ENCODE data around the gene SNRNP48. TPM values are rescaled to one million over a fixed set of nuclear protein-coding genes. Genes with fewer than 3 reads are reported as not detected.

SNRNP48 gene
- total RNA-seq, 1 donor from 2014 or later: 8.6 TPM

DNA sequence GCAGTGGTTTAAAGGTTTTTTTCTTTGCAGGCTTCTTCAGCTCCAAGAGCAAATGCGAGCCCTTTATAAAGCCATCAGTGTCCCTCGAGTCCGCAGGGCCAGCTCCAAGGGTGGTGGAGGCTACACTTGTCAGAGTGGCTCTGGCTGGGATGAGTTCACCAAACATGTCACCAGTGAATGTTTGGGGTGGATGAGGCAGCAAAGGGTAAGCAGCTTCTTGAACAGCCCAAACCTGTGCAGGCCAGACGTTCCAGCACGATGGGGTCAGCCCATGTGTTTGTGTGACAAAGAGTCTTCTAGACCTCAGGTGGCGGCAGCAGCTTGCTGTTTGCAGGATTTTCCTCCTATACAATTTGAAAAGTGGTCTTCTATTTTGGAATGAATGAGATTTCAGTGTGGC is 30.8 kb upstream of the SNRNP48 start:
- DNase-seq (ENCODE audit: low read depth): no peak
- TF ChIP-seq, protein P1, sequence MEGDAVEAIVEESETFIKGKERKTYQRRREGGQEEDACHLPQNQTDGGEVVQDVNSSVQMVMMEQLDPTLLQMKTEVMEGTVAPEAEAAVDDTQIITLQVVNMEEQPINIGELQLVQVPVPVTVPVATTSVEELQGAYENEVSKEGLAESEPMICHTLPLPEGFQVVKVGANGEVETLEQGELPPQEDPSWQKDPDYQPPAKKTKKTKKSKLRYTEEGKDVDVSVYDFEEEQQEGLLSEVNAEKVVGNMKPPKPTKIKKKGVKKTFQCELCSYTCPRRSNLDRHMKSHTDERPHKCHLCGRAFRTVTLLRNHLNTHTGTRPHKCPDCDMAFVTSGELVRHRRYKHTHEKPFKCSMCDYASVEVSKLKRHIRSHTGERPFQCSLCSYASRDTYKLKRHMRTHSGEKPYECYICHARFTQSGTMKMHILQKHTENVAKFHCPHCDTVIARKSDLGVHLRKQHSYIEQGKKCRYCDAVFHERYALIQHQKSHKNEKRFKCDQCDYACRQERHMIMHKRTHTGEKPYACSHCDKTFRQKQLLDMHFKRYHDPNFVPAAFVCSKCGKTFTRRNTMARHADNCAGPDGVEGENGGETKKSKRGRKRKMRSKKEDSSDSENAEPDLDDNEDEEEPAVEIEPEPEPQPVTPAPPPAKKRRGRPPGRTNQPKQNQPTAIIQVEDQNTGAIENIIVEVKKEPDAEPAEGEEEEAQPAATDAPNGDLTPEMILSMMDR (conservative IDR thresholded peaks at IDR 0.05; ENCODE audit: low read depth, low read length): no peak
- H3K4me3 ChIP-seq (ENCODE audit: low read depth, low read length): no peak overlapping the region

DNA sequence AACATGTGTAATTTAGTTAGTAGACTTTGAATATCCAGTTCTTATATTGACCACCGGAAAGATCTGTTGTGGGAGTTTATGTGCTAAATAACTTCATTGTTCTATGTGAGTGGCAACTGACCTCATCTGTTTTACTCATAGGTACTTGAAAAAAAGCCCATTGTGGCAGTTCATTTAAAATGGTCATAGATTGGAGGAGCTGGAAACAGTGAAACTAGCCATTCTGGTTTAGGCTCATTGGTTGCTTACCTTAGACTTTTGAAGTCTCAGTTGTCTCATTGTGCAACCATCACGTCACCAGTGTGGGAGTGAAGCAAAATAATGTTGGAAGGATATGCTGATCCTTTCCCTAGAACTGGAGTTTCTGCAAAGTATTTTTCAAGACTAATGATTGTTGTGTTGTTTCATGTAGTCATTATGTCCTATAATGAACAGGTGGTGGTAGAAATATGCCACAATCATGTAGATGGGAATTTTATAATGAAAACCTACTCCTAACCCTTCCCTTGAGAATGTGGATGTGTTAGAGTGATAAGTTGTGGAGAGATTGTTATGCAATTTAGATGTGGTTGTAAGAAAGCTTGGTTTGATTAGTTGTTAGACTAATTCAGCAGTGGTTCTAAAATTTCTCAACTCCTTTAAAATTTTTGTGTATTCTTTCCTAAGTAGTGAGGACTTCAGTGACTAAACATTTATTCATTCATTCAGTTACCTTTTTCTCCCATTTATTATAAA is 30.2 kb upstream of the SNRNP48 start:
- H3K4me3 ChIP-seq (ENCODE audit: low read depth, low read length): no peak overlapping the region
- TF ChIP-seq, protein P1 (conservative IDR thresholded peaks at IDR 0.05; ENCODE audit: low read depth, low read length): no peak
- DNase-seq (ENCODE audit: low read depth): no peak

DNA sequence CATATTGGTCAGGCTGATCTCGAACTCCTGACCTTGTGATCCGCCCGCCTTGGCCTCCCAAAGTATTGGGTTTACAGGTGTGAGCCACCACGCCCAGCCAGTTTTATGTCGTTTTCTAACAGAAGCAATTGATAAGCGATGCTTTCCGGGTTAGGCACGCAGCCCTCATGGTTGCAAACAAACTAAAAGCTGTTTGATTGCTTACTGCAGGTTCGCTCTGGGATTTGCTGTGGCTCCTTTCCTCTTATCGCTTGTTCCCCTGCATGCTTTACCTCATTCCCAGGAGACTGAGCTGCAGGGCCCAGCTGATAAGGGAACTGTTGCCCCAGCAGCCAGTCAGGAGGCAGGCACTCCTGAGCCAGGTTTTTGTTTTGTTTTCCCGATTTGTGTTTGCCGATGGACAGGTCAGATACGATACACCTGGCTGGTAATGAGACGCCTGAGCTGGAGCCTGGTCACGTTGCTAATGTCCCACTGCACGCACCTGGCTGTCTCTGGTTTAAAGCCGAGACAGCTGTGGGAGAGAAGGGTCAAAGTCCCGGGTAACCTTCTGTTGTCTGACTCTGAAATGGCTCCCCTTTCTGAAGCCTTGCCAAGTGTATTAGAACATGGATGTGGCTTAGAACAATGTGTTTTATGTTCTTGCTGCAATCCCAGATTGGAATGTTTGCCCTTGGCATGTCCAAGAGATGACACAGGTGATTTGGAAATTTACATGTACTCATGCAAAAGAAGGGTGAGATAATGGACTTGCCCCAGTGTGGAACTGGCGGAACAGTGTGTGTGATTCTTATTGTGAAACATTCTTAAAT is 28.6 kb upstream of the SNRNP48 start:
- H3K4me3 ChIP-seq (ENCODE audit: low read depth, low read length): no peak overlapping the region
- TF ChIP-seq, protein P1 (conservative IDR thresholded peaks at IDR 0.05; ENCODE audit: low read depth, low read length): no peak
- DNase-seq (ENCODE audit: low read depth): no peak

DNA sequence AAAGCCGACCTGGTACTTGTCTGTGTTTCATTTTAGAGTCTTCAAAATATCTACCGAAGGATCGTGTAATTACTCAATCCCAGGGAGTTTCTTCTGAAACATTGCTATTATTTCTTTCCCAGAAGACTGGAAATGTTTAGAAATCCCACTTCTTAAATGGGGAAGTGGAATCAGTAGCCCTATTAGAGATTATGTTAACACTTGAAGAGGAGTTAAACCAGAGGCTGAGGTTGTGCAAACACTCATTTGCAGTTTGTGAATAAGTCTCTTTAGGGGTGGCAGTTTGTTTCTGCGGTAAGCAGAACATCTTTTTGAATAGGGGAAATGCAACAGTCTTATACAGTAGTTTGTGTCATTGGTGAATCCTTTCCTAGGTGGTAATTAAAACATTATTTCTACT is 27.2 kb upstream of the SNRNP48 start:
- TF ChIP-seq, protein P1 (conservative IDR thresholded peaks at IDR 0.05; ENCODE audit: low read depth, low read length): no peak
- no peak for DNase-seq (ENCODE audit: low read depth)
- H3K4me3 ChIP-seq (ENCODE audit: low read depth, low read length): no peak overlapping the region

DNA sequence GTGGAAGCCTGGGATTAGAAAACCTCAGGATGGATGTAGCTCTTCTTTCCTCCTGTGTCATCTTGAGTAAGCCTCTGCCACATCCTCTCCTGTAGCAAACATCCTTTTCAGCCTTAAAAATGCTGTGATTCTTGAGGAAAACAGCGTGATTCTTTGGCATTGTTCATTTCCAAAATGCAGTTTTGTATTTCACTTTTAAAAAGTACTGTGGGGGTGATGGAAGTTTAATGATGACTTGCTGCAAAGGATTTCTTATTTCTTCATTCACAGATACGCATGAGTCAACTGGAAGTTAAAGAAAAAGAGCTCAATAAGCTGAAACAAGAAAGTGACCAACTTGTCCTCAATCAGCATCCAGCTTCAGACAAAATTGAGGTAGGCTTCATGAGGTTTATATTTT is 23.9 kb upstream of the SNRNP48 start:
- TF ChIP-seq, protein P1 (conservative IDR thresholded peaks at IDR 0.05; ENCODE audit: low read depth, low read length): no peak
- no peak overlapping the region for H3K4me3 ChIP-seq (ENCODE audit: low read depth, low read length)

DNA sequence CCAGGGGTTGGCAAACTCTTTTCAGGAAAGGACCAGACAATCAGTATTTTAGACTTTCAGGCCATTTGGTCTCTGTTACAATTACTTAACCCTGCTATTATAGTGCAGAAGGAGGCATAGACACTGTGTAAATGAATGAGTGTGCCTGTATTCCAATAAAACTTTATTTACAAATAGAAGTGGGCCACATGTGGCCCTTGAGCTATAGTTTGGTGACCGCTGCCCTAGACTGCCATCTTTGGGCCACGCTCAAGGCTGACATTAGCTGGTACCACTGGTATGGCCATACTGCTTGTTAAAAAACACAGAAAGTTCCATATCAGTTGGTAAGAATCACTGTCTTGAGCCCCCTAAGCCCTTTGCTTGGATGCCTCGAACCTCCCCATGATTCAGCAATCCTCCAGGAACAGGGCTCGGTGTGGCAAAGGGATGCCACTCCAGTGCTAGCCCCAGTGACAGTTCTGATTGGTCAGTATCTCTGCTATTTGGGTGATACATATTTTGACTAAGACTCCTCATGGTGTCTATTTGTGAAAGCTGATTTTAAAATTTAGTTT is 23.3 kb upstream of the SNRNP48 start:
- no peak overlapping the region for H3K4me3 ChIP-seq (ENCODE audit: low read depth, low read length)
- TF ChIP-seq, protein P1 (conservative IDR thresholded peaks at IDR 0.05; ENCODE audit: low read depth, low read length): no peak
- DNase-seq (ENCODE audit: low read depth): no peak

More for the DNA sequence above, 23.9 kb upstream of the SNRNP48 start:
- no peak for DNase-seq (ENCODE audit: low read depth)

All from epithelial cell of proximal tubule (primary cell).